Measurements from ENCODE around the gene YTHDF1.

YTHDF1 gene

DNA sequence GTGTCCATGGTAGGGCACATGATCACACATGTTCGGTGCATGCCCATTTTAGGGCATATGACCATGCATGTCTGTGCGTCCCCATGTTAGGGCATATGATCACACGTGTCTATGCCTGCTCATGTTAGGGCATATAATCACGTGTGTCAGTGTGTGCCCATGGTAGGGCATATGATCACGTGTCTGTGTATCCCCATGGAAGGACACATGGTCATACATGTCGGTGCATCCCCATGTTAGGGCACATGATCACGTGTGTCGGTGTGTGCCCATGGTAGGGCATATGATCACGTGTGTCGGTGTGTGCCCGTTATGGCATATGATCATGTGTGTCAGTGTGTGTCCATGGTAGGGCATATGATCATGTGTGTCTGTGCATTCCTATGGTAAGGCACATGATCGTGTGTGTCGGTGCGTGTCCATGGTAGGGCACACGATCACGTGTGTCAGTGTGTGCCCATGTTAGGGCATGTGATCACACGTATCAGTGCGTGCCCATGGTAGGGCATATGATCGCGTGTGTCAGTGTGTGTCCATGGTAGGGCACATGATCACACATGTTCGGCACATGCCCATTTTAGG is 30.6 kb downstream of the YTHDF1 start:
- no peak for DNase-seq (ENCODE audit: low spot score)

DNA sequence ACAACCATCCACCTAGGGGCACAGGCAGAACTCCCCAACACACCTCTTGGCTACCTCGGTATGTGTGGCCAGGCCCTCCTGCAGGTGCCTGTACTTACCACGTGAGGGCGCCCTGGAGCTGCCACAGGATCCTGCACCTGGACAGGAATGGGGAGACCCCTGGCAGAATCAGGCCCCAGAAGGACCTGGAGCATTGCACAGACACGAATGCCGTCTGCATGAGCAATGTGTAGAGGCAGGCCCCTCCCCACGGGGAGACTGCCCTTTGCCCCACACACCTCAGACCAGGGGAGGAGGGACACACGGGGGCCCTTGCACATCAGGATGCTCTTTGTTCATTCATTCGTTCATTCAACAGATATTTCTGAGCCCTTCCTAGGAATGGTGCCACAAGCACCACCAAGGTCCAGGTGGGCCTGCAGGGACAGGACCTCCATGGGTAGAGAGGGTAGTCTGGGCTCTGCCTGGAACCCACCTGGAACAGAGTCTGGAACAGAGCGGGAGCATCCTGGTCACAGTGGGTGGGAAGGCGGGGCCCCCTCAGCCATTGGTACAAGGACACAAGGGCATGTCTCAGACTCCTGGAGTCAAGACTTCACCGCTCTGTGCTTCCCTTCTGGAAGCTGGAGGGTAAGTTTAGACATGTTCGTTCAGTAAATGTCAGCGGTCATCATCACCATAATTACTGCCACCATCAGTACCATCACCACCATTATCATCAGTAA is 32.3 kb downstream of the YTHDF1 start:
- no peak for DNase-seq (ENCODE audit: low spot score)

DNA sequence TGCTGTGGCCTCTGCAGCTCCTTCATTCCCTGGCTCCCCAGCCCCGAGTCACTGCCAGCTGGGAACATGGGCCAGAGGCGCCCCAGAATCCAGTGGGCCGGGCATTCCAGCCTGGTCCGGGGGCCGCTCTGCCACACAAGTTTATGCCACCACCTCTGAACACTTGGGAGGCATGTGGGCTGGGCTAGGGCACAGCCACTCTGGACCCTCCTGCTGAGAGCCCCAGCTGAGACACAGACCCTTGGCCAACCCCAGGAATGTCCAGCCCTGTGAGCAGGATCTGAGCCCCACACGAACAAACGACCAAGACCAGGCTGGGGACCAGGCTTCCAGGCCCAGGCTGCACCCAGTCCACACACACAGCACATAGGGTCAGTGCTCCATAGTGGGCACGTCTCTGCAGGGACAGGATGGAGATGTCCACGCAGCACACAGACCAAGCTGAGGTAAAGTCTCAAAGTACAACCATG is 33.0 kb downstream of the YTHDF1 start:
- DNase-seq (ENCODE audit: low spot score): no peak

DNA sequence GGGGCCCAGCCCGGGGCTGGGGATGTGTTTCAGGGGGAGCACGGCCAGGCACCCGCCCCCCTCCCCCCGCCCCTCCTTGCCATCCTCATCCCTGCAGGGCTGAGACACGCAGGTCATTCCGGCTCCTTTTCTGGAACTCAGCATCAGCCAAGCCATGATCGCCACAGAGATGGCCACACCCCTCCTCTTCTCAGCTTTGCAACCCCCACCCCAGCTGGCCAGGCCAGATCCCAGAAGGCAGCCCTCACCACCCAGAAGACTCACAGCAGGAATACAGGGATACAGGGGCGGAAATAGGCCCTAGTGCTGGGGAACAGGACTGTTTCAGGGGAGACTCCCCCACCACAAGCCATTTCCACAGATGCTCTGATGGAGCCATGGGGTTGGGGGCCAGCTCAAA is 33.5 kb downstream of the YTHDF1 start:
- no peak for DNase-seq (ENCODE audit: low spot score)

DNA sequence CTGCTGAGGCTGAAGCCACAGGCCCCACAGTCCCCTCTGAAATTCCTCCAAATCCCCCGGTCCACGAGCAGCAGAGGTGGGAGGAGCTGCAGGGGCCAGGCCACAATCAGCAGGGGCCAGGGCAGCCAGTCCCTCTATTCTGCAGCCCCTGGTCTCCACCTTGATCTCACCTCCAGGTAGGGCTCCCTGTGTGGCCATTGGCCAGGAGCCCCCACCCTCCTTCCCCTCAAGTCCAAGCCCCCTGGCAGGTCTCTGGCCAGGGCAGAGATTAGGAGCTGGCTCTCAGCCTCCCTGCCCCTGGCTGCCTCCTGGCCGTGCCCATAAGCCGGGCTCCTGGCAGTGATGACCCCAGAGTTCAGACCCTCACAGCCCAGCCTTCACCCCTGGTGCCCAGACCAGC is 34.7 kb downstream of the YTHDF1 start:
- no peak for DNase-seq (ENCODE audit: low spot score)

DNA sequence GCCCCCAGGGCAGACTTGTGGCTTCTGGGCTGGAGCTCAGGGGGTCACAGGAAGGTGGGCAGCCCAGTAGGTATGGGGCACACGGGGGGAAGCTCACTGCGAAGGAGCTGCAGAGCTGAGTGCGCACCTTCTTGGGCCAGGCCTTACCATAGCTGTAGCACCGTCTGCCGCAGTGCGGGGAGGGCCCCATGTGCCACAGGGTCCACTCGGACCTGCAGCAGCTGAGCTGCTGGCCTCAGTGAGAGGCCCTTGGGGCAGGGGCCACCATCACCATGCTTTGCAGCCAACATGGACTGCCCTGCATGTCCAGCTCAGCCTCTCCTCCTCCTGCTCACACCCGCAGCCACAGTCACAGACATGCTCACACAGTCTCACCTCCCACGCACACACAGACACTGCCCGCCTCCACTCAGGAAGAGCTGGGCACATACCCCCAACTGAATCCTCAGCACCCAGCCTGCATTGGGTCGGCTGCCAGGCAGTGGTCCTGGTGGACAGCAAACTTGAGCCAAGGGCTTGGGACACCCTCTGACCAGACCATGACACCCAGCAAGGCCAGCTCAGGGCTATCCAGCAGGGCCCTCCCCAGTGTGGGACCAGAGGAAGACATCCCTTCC is 35.3 kb downstream of the YTHDF1 start:
- DNase-seq (ENCODE audit: low spot score): no peak

GRCh38 chr20:63179687-63180568 is 36.0 kb downstream of the YTHDF1 start:
- no peak for DNase-seq (ENCODE audit: low spot score)

- DNase-seq (ENCODE audit: low spot score): peak; percentile 56
These were observed 36.8 kb downstream of the YTHDF1 start for GRCh38 chr20:63178889-63179686.

- no peak for DNase-seq (ENCODE audit: low spot score)
These were observed 37.5 kb downstream of the YTHDF1 start for GRCh38 chr20:63178446-63178820.

DNA sequence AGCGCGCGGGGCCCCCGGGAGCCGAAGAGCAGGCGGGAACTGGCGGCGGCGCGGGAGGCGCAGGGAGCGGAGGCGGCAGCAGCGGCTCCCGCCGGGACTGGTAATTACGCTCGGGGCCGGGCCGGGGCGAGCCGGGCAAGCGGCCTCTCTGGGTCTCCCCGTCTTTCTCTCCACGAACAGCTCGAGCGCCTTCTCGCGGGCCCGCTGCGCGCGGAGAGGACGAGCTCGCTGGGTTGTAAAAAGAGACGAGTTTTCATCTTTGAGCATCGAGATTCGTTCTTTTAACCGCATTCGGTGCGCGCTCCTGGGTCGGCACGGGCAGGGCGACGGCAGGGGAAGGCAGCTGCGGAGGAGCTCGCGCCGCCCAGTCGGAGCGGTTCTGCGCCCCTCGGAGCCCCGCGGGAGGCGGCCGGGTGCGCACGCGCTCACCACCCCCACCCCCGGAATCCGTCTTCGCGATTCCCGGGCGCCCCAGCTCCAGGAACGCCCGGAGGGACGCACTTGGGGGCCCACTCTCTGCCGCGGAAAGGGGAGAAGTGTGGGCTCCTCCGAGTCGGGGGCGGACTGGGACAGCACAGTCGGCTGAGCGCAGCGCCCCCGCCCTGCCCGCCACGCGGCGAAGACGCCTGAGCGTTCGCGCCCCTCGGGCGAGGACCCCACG is 38.0 kb downstream of the YTHDF1 start:
- DNase-seq (ENCODE audit: low spot score): peak; percentile 37

- DNase-seq (ENCODE audit: low spot score): peak; percentile 76
These were observed 38.7 kb downstream of the YTHDF1 start for GRCh38 chr20:63177134-63177784.

GRCh38 chr20:63176427-63177133 is 39.4 kb downstream of the YTHDF1 start:
- DNase-seq (ENCODE audit: low spot score): no peak

DNA sequence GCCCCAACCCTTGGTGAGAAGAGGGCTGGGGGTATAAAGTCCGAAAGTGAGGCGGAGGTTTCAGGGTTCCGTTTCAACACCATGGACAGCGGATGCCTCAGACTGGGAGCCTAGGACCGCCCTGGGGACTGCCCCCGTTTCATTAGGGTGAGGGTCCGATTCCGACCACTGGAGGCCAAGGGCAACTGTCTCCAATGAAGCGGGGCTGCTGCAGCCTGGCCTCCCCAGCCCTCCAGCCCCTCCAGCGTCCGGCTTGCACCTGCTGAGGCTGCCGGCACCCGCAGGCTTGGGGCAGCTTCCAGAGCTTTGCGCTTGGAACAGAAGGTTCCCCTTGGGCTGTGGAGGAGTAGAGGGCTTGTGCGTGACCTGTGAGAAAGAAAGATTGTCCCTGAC is 39.9 kb downstream of the YTHDF1 start:
- no peak for DNase-seq (ENCODE audit: low spot score)

GRCh38 chr20:63175038-63175895 is 40.7 kb downstream of the YTHDF1 start:
- no peak for DNase-seq (ENCODE audit: low spot score)

- no peak for DNase-seq (ENCODE audit: low spot score)
These were observed 41.5 kb downstream of the YTHDF1 start for GRCh38 chr20:63174309-63175037.

DNA sequence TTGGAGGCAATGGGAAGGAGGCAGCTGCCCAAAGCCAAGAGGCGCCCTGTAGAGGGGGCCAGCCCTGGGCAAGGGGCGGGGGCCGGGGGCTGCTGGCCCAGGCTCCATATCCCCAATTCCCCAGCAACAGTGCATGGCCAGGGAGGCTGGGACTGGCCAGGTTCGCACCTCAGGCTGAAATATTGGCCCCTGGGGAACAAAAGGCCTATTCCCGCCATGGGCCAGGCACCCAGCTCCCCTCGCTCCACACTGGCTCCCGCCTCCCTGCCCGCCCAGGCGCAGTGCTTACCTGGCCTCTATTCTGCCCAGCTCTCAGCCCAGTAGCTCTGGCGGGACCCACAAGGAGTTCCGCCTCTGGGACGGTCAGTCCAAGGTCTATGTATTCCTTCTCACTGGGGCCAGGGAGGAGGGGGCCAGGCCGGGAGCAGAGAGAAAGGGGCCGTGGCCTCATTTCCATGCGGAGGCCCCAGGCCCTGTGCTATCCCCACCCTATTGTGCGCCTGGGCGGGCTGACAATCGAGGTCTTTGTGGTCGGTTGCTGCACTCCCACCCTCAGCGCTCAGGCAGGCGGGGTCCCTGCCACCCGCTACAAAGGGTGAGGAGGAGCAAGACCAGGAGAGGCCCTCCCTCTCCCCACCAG is 42.3 kb downstream of the YTHDF1 start:
- no peak for DNase-seq (ENCODE audit: low spot score)

- DNase-seq (ENCODE audit: low spot score): no peak
These were observed 43.2 kb downstream of the YTHDF1 start for GRCh38 chr20:63172726-63173125.

DNA sequence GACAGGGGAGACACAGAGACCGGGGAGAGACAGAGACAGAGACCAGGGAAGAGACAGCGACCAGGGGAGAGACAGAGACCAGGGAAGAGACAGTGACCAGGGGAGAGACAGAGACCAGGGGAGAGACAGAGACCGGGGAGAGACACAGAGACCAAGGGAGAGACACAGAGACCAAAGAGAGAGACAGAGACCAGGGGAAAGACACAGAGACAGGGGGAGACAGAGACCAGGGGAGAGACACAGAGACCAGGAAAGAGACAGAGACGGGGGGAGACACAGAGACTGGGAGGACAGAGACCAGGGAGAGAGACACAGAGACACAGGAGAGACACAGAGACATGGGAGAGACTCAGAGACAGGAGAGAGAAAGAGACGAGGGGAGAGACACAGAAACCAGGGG is 43.9 kb downstream of the YTHDF1 start:
- no peak for DNase-seq (ENCODE audit: low spot score)

Measured in putamen (tissue), 1 donor.